Vagina (tissue), 2 donors: Measurements from ENCODE around the gene NKAIN2.

Experiments used
- POLR2A ChIP-seq, 2 donors: fragments of 450-650 bp; IDR thresholded peaks; one replicate each; pipeline ENCODE4 v1.6.1; 2017; ENCODE audit warnings: antibody characterized with exemption in 2 of 2, mild to moderate bottlenecking in 2 of 2, moderate library complexity in 2 of 2
- POLR2AphosphoS5 ChIP-seq, 2 donors: sonication (generic); formaldehyde crosslinking; IDR thresholded peaks; one replicate each; pipeline ENCODE4 v1.9.0; 2017; ENCODE audit warnings: antibody characterized with exemption in 2 of 2, mild to moderate bottlenecking in 2 of 2, low read depth in 1 of 2; ENCODE audit not compliant: insufficient read depth in 1 of 2

DNA sequence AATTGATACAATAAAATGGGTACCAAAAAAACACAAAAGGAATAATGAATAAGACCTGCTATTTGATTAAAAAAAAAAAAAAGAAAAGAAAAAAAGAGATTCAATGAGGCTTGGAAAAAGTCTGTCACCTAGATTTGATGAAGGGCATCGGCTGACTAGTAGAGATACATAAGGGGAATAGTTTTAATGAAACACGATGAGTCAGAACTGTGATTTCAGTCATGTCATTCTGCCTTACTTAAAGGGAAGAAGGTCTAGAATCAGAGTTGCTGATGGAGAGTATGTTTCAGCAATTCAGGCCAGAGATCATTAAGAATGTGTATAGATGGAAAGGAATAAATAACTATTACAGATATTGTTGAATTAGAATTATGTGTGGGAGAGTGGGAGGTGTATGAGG lies 592.7 kb downstream of the NKAIN2 start:
- TF ChIP-seq POLR2A (IDR thresholded peaks at IDR 0.05) = no peak
- no peak for TF ChIP-seq POLR2AphosphoS5 (IDR thresholded peaks at IDR 0.05; ENCODE audit: insufficient read depth in 1 of 2, low read depth in 1 of 2)
